Stimulated activated CD8-positive, alpha-beta memory T cell treated with anti-CD3 and anti-CD28 coated beads, Interleukin-7, amount 100 ng/mL, for 48 hours (primary cell): ENCODE results near the gene ANKRD65.
"Not testable (repeated sequence)": the region's sequence is repeated elsewhere in the genome, so short reads cannot be mapped to it uniquely, and the experiment has no call there.

ENCODE experiments used
- DNase-seq, 2 donors: peaks; one replicate each; pipeline ENCODE4 v3.0.0-alpha.2; 2020; ENCODE audit warnings: low read depth in 1 of 2; ENCODE audit errors: extremely low read depth in 1 of 2

ANKRD65 gene

DNA sequence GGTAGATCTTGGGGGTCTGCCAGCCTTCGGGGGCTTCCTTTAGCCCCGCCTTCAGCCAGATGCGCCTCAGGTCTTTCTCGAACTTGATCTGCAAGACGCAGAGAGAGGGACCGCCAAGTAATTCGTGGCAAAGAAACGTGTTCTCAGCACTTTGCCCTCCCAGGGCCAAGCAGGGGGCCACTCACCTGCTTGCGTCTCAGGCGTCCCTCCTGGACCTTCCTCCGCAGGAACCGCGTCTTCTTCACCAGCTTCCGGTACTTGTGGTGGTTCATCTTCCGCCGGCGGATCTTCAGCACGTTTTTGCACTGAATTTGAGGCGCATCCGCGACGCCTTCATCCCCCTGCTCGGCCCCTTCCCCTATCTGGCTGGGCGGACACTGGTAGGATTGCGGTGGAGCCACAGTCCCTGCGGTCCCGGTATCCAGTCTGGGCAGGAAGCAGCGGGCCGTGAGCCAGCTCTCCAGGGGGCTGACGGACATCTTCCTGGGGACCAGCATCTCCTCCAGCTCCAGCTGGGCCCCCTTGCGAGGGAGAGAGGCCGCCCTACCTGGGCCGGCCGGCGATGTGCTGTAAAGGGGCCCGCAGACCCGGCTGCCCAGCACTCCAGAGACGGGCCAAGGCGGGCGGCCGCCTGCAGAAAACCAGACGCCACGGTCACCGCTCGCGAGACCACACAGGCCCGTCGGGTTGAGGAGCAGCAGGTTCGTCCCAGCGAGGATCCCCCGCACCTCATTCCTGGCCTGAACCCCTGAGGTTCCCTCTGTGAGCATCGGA lies 47.1 kb downstream of the ANKRD65 start:
- DNase-seq: no peak

DNA sequence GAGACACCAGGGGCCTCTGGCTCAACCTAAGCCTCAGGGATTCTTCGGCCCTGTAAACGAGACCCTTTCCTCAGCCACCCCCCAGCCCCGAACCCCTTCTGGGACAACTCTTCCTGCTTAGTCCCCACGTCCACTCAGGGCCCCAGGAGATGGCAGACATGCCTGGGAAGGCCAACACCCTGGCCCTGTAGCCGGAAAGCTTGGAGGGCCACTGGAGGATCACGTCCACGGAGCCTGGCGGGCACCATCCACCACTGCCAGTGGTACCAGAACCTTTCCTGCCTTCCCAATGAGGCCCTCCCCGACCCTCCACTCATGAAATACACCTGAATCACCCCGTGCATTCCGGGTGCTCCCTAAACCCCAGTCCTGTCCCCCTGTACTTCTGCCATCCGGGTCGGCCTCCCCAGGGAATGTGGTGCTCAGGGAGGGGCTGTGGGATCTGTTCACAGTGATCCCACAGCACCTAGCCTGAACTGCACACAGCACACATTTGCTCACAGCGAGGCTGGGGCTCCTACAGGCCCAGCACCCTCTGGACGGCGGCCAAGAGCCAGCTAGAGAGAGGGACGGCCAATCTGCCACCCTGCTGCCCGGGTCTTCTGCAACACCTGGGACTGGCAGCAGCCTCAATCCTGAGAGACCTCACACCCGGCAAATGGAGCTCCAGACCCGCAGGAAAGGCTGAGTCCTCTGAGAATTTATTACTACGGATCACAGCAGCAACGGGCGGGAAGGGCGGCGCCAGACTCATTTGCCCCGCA lies 47.8 kb downstream of the ANKRD65 start:
- DNase-seq: no peak

DNA sequence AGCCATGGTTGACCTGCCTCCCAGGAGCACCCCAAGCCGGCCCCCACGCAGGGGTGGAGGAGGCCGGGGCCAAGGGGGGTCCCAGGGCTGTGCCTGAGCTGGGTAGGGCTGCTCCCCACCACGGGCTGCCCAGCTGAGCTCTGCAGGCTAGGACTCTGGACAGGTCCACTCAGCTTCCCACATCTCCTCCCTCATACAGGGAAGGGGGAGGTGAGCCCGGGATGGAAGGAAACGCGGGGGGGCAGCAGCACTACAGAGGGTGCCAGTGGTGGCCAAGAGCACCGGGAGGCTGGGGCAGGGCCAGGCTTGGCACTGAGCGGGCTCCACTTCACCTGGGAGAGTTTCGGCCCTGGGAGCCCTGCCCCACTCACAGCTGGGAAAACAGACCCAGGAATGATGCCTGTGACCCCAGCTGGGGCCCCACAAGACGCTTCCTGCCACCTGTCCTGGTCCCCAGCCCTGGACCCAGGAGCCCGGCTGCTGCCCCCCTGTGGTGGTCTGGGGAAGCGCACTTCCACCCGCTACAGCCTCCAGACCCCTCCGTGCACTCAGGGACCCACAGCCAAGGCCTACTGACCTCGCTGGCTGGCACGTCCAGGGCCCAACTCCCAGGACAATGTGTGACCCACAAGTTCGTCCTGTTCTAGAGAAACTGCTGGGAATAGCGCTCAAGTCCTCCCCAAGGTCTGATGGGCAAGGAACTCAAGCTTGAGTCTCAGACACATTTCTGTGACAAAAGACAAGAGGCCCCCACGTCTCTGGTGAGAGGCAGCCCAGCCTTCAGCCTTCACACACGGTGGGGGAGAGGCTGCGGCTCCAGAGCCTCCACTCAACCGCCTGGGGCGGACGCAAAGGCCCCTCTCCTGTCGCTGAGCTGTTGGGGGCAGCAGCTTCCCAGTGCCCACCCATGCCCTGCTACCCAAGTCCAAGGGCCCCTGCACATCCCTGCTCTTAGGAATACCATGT lies 49.0 kb downstream of the ANKRD65 start:
- DNase-seq: peak; percentile 53 to 60

DNA sequence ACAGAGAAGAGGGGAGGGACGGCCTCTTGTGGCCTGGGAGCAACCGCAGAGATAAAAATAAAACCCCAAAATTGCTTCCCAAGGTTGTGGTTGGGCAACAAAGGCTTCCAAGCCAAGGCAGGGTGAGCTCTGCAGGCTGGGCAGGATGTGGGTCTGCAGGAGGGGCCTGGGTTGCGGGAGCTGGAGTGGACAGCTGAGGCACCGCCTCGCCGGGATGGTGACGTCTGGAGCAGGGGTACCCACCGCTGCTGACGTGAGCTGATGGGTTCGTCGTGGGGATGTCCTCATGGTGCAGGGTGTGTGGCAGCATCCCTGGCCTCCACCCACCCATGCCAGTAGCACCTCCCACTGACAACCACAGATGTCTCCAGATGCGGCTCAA lies 49.7 kb downstream of the ANKRD65 start:
- DNase-seq: peak in 1 of 2 donors; percentile 38

DNA sequence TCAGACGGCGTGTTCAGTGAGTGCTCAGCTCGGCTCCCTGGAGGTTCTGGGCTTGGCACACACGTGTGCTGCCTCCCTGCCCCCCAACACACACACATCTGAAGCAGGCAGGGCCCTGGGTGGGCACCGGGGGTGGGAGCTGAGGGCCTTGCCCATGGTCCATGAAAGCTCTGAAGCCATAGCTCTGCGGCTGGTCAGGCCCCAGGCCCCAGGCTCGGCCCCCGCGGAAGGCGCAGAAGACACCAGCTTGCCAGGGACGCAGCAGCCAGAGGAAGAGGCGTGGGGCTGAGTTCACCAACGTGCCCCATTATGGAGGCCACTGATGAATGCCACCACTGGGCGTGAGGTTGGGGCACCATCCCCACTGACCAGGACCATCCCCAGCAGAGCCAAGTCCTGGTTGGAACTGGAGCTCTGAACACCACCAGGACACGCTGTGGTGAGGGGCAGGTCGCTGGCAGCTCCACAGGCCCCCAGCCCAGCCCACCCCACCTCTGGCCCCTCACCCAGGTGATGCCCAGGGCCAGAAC lies 50.2 kb downstream of the ANKRD65 start:
- DNase-seq: no peak

DNA sequence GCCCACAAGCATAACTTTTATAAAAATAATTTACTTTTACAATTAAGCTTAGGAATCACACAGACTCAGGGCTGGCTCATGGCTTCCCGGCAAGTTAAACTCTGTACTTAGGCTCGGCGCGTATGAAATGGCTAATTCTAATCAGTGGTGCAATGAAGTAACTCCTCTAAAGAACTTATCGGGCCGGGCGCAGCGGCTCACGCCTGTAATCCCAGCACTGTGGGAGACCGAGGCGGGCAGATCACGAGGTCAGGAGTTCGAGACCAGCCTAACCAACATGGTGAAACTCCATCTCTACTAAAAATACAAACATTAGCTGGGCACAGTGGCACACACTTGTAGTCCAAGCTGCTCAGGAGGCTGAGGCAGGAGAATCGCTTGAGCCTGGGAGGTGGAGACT lies 51.0 kb downstream of the ANKRD65 start:
- not testable (repeated sequence) for DNase-seq
